ENCODE measurements around the gene HPN. TPM values are rescaled to one million over a fixed set of nuclear protein-coding genes. Genes with fewer than 3 reads are reported as not detected.
"Not testable (repeated sequence)": the region's sequence is repeated elsewhere in the genome, so short reads cannot be mapped to it uniquely, and the experiment has no call there.

The HPN gene
- total RNA-seq, 3 donors from 2014 or later (not counting 1 experiment from before 2014, with no cell fraction given) = not detected

DNA sequence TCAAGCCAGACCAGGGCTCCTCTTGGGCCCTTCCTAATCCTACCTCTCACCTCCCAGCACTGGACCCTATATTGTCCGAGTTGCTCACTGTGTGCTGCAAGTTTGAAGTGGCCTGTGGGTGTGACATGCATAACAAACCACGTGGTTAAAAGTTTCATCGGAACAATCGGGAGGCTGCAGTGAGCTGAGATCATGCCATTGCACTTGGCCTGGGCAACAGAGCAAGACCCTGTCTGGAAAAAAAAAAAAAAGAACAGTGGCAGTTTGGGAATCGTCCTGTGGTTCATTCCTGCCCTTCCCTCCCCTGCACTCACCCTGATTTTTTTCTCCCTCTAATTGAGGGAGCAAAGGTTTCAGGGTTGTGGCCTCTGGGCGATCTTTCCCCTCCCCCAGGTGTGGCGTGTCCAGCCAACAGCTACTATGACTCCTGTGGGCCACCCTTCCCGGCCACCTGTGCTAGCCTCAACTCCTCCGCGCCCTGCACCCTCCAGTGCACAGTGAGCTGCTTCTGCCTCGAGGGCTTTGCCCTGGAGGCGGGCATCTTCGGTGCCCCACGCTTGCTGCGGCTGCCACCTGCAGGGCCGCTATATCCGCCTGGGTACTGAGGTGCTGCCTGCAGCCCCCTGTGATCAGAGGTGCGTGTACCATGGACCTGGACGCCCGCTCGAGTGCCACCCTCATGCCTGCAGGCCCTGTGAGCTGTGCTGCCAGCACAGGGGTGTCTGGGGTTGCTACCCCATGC is 57.8 kb downstream of the HPN start:
- H3K4me3 ChIP-seq (ENCODE audit: low read length) = no peak overlapping the region
- Mint-ChIP-seq H3K4me1 (no peaks in the 10 kb centered on the region), H3K4me3 (no peak overlapping the region), H3K27me3 (ENCODE audit: low read depth in 2 of 2) (peaks cover 0 to 6% of the 10 kb centered on the region in 2 donors), H3K27ac (no peak overlapping the region), H3K36me3 (no peaks in the 10 kb centered on the region), H3K9me3 (no peaks in the 10 kb centered on the region)
- intact Hi-C loops (cut with micrococcal nuclease) = no loop called here
- H3K27me3 ChIP-seq (ENCODE audit: control insufficient read depth, insufficient read depth, low read length) = no peaks in the 10 kb centered on the region
- H3K36me3 ChIP-seq (ENCODE audit: control insufficient read depth, insufficient read depth, low read length) = no peaks in the 10 kb centered on the region
- DNase-seq = no peak
- no peaks in the 10 kb centered on the region for H3K9me3 ChIP-seq (ENCODE audit: control insufficient read depth, insufficient read depth, low read length)
- no peak for ATAC-seq
- TF ChIP-seq, protein P1, sequence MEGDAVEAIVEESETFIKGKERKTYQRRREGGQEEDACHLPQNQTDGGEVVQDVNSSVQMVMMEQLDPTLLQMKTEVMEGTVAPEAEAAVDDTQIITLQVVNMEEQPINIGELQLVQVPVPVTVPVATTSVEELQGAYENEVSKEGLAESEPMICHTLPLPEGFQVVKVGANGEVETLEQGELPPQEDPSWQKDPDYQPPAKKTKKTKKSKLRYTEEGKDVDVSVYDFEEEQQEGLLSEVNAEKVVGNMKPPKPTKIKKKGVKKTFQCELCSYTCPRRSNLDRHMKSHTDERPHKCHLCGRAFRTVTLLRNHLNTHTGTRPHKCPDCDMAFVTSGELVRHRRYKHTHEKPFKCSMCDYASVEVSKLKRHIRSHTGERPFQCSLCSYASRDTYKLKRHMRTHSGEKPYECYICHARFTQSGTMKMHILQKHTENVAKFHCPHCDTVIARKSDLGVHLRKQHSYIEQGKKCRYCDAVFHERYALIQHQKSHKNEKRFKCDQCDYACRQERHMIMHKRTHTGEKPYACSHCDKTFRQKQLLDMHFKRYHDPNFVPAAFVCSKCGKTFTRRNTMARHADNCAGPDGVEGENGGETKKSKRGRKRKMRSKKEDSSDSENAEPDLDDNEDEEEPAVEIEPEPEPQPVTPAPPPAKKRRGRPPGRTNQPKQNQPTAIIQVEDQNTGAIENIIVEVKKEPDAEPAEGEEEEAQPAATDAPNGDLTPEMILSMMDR (IDR thresholded peaks at IDR 0.05) = no peak
- no peaks in the 10 kb centered on the region for H3K4me1 ChIP-seq (ENCODE audit: control insufficient read depth, insufficient read depth, low read length)
- WGBS (ENCODE audit: insufficient coverage) = 82% methylated on average over 21 of the region's 21 CpGs
- H3K27ac ChIP-seq (ENCODE audit: low read length) = no peak overlapping the region

DNA sequence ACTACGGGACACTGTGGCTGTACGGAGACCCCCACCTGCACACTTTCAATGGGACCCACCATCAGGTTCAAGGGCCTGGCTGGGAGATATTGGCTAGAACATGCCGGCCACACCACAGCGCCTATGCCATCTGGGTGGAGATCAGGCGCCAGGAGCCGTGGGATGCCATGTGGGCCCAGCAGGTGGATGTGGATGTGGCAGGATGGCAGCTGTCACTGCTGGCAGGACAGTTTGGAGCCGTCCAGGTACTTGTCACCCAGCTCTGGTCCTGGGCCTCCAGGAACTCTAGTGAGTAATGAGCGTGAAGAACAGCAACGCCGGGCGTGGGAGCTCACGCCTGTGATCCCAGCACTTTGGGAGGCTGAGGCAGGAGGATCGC is 58.4 kb downstream of the HPN start:
- 94% methylated on average over 13 of the region's 13 CpGs for WGBS (ENCODE audit: insufficient coverage)
- ATAC-seq = no peak
- intact Hi-C loops (cut with micrococcal nuclease) = no loop called here
- Mint-ChIP-seq H3K4me1 (no peaks in the 10 kb centered on the region), H3K27ac (no peak overlapping the region), H3K4me3 (no peak overlapping the region), H3K36me3 (no peaks in the 10 kb centered on the region), H3K27me3 (ENCODE audit: low read depth in 2 of 2) (peaks cover 0 to 6% of the 10 kb centered on the region in 2 donors), H3K9me3 (no peaks in the 10 kb centered on the region)
- no peak overlapping the region for H3K4me3 ChIP-seq (ENCODE audit: low read length)
- no peaks in the 10 kb centered on the region for H3K9me3 ChIP-seq (ENCODE audit: control insufficient read depth, insufficient read depth, low read length)
- TF ChIP-seq, protein P1 (IDR thresholded peaks at IDR 0.05) = no peak
- no peaks in the 10 kb centered on the region for H3K27me3 ChIP-seq (ENCODE audit: control insufficient read depth, insufficient read depth, low read length)
- no peak overlapping the region for H3K27ac ChIP-seq (ENCODE audit: low read length)
- H3K36me3 ChIP-seq (ENCODE audit: control insufficient read depth, insufficient read depth, low read length) = no peaks in the 10 kb centered on the region
- H3K4me1 ChIP-seq (ENCODE audit: control insufficient read depth, insufficient read depth, low read length) = no peaks in the 10 kb centered on the region
- DNase-seq = no peak

DNA sequence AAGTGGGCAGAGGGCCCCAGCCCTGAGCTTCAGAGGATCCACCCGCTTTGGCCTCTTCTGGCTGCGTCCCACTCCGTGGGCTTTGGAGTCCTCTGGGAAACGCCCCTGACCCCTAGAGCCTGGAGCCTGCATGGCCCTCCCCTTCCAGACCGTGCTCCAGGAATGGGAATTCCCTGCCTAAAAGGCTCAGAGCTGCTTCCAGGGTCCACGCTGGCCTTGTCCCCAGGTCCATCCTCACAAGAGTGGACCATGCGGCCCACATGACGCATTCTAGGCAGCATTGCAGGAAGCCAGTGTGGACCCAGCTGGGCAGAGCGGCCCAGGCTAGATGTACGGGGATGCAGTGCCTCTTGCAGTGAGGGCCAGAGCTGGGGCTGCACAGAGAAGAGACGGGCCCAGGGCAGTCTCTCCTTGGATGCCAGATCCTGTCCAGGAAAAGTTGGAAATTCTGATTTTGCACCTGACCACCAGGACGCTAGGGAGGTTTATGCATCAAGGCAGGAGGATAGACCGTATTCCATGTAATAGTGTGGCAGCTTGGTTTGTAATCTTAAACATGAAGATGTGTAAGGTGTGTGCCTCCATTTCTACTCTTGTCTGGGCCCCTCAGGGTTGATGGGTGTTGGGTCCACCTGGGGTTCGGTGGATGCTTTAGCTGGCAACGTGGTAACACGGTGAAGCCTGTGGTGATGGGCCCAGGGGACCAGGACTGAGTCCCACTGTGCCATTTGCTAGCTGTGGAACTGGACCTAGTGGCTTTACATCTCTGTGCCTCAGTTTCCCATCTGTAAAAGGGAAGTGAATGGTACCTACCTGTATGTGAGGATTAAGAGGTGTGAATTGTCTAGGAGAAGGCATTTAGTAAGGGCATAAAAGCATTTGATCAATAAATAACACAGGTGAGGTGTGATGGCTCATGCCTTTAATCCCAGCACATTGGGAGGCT is 59.3 kb downstream of the HPN start:
- Histone ChIP-seq H3K4me1 (ENCODE audit: control insufficient read depth, insufficient read depth, low read length) (no peaks in the 10 kb centered on the region), H3K27me3 (ENCODE audit: control insufficient read depth, insufficient read depth, low read length) (no peaks in the 10 kb centered on the region), H3K9me3 (ENCODE audit: control insufficient read depth, insufficient read depth, low read length) (peaks cover 3% of the 10 kb centered on the region), H3K4me3 (ENCODE audit: low read length) (no peak overlapping the region), H3K36me3 (ENCODE audit: control insufficient read depth, insufficient read depth, low read length) (no peaks in the 10 kb centered on the region), H3K27ac (ENCODE audit: low read length) (no peak overlapping the region)
- H3K4me3 Mint-ChIP-seq = no peak overlapping the region
- H3K27me3 Mint-ChIP-seq (ENCODE audit: low read depth in 2 of 2) = peaks cover 0 to under 1% of the 10 kb centered on the region in 2 donors
- H3K27ac Mint-ChIP-seq = no peak overlapping the region
- ATAC-seq (no peak), DNase-seq (no peak)
- intact Hi-C loops (cut with micrococcal nuclease) = no loop called here
- TF ChIP-seq, protein P1 (IDR thresholded peaks at IDR 0.05) = no peak
- no peaks in the 10 kb centered on the region for H3K9me3 Mint-ChIP-seq
- no peaks in the 10 kb centered on the region for H3K4me1 Mint-ChIP-seq
- 87% methylated on average over 16 of the region's 16 CpGs for WGBS (ENCODE audit: insufficient coverage)
- H3K36me3 Mint-ChIP-seq = no peaks in the 10 kb centered on the region

DNA sequence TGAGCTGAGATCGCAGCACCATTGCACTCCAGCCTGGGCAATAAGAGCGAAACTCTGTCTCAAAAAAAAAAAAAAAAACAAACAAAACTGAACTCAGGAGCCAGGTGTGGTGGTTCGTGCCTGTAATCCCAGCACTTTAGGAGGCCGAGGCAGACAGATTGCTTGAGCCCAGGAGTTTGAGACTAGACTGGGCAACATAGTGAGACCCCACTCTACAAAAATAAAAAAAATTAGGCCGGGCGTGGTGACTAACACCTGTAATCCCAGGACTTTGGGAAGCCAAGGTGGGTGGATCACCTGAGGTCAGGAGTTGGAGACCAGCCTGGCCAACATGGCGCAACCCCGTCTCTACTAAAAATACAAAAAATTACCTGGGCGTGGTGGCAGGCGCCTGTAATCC is 60.4 kb downstream of the HPN start:
- WGBS (ENCODE audit: insufficient coverage) = 88% methylated on average over 5 of the region's 10 CpGs
- H3K27me3 ChIP-seq (ENCODE audit: control insufficient read depth, insufficient read depth, low read length); ATAC-seq; H3K36me3 Mint-ChIP-seq; intact Hi-C loops (cut with micrococcal nuclease); H3K9me3 ChIP-seq (ENCODE audit: control insufficient read depth, insufficient read depth, low read length); H3K36me3 ChIP-seq (ENCODE audit: control insufficient read depth, insufficient read depth, low read length); H3K4me1 ChIP-seq (ENCODE audit: control insufficient read depth, insufficient read depth, low read length); H3K4me3 Mint-ChIP-seq; DNase-seq; H3K27me3 Mint-ChIP-seq (ENCODE audit: low read depth in 2 of 2); H3K4me1 Mint-ChIP-seq; H3K27ac Mint-ChIP-seq; H3K27ac ChIP-seq (ENCODE audit: low read length); H3K4me3 ChIP-seq (ENCODE audit: low read length); H3K9me3 Mint-ChIP-seq: not testable (repeated sequence)

DNA sequence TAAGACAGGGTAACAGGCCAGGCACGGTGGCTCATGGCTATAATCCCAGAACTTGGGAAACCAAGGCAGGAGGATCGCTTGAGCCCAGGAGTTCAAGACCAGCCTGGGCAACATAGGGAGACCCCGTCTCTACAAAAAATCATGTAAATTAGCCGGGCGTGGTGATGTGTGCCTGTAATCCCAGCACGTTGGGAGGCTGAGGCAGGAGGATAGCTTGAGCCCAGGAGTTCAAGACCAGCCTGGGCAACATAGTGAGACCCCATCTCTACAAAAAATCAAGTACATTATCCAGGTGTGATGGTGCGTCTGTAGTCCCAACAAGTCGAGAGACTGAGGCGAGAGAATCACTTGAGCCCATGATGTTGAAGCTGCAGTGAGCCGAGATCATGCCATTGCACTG is 62.1 kb downstream of the HPN start:
- H3K9me3 Mint-ChIP-seq; H3K36me3 Mint-ChIP-seq; DNase-seq; H3K27me3 Mint-ChIP-seq (ENCODE audit: low read depth in 2 of 2); H3K36me3 ChIP-seq (ENCODE audit: control insufficient read depth, insufficient read depth, low read length); H3K4me3 Mint-ChIP-seq; ATAC-seq; H3K27ac ChIP-seq (ENCODE audit: low read length); H3K4me1 ChIP-seq (ENCODE audit: control insufficient read depth, insufficient read depth, low read length); H3K4me3 ChIP-seq (ENCODE audit: low read length); H3K27ac Mint-ChIP-seq; H3K27me3 ChIP-seq (ENCODE audit: control insufficient read depth, insufficient read depth, low read length); H3K4me1 Mint-ChIP-seq; H3K9me3 ChIP-seq (ENCODE audit: control insufficient read depth, insufficient read depth, low read length); intact Hi-C loops (cut with micrococcal nuclease): not testable (repeated sequence)
- WGBS (ENCODE audit: insufficient coverage) = 81% methylated on average over 10 of the region's 10 CpGs
